GM18505 (cell line): ENCODE measurements around the gene GAD1.

Experiments used
- ATAC-seq: cut with Tn5 transposase; IDR thresholded peaks from one replicate; pipeline ENCODE4 v1.9.1; 2021; ENCODE audit not compliant: unreplicated experiment
- POLR2A ChIP-seq: IDR thresholded peaks from 4 replicates; pipeline ENCODE4 v1.6.1; 2011; ENCODE audit warnings: borderline replicate concordance; ENCODE audit not compliant: insufficient read depth, insufficient read length; ENCODE audit errors: extremely low read depth

The GAD1 gene

DNA sequence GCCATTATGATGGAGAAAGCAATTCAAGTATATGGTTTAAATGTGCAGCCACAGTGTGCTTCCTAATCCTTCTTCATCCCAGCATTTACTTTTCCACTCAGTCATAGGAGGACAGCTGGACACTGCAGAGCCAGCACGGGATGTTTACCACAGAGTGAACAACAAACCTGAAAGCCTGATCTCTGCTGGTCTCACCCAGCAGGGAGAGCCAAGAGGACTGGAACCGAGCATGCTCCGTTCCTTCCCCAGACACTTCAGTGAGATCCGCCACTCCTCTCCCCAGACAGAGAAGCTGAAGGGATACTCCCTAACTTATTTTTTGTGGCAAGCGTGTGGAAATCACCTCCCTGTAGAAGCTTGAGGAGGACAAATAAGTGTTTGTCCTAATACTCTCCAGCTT lies 89.2 kb downstream of the GAD1 start:
- no peak for ATAC-seq
- TF ChIP-seq POLR2A = no peak
